HG03457 (cell line): ENCODE measurements around the gene OR5M8.

ENCODE experiments used
- ATAC-seq: cut with Tn5 transposase; IDR thresholded peaks from one replicate; pipeline ENCODE4 v1.9.1; 2021; ENCODE audit warnings: moderate number of reproducible peaks; ENCODE audit not compliant: unreplicated experiment

The OR5M8 gene

DNA sequence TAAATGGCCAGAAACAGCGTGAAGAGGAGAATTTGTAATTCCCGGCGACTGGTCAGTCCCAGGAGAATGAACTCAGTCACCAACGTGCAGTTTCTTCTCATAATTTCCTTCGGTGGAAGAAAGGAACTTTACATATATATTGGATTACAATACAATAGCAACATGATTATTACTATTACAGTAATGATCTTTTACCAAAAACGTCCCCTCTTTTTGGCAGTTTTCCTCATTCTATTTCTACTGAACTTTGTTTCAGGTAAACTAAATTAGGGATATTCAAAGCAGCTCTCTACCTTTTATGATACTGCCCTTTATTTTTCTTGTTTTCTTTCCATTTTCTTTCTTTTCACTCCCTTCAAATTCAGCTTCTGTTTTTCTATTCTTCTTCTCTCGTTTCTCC lies at the start of gene OR5M8:
OR5M8 (minus strand) TSS at position 101 of the 400 bp plus-strand sequence; CDS start at position 101, 0 bp downstream.
- no peak for ATAC-seq

GRCh38 chr11:56533054-56533740 lies 42.0 kb upstream of the OR5M8 start:
- ATAC-seq: no peak

GRCh38 chr11:56531856-56532255 lies 40.7 kb upstream of the OR5M8 start:
- ATAC-seq: no peak

DNA sequence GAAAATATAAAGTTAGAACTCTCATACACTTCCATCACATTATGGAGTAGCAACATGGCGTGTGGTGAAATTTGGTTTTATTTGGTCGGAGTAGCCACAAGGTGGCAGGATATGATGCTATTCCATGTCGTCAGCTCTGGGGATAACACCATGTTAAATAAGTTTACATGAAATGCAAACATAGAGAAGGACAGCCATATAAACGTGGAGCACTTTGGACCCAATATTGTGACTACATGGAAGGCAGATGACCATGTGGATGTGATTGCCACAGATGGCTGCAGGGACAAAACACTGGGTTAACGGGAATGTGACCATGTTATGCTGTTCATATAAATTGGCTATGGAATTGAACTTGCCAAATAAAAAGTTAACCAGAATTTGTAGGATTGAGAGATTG lies 30.8 kb upstream of the OR5M8 start:
- no peak for ATAC-seq

DNA sequence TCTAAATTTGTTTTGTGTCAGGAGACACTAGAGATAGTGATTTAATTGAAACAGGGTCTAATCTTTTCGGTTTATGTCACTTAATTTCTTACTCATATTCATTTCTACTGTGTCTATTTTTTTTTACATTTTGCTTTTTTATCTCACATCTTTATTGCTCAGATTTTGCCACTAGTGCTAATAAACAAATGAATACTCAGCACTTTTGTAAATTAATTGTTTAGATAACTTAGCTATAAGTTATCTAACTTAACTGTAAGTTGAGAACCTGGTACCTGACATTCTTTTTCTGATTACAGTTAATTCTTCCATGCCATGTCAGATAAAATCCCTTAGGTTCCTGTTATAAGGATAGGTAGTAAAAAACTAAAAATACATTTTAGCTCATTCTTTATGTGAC lies 22.1 kb upstream of the OR5M8 start:
- no peak for ATAC-seq

GRCh38 chr11:56509439-56509838 lies 18.3 kb upstream of the OR5M8 start:
- ATAC-seq: no peak

DNA sequence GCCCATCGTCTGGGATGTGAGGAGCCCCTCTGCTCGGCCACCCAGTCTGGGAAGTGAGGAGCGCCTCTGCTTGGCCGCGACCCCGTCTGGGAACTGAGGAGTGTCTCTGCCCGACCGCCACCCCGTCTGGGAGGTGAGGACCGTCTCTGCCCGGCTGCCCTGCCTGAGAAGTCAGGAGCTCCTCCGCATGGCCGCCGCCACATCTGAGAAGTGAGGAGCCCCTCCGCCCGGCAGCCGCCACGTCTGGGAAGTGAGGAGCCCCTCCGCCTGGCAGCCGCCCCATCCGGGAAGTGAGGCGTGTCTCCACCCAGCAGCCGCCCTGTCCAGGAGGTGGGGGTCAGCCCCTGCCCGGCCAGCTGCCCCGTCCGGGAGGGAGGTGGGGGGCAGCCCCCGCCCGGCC lies 5.8 kb upstream of the OR5M8 start:
- no peak for ATAC-seq

- no peak for ATAC-seq
Observed at GRCh38 chr11:56495117-56495516, 3.9 kb upstream of the OR5M8 start.

DNA sequence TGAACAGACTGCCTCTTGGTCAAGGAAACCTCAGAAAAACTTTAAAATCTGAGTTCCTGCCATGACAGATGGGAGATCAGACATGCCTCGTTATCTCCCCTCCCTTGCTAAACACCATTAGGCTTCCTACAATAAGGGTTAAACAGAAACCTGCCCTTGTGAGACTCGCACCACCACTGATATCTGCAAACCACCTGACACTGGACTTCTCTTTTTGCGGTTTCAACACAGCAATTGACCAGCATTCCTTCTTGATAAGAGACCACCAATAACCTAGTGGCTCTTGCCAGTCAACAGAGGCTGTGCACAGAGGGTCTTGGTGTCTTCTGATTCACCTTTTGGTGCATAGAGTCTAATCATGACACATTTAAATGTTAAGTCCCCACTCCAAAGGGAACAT lies 4.4 kb downstream of the OR5M8 start:
- ATAC-seq: no peak

DNA sequence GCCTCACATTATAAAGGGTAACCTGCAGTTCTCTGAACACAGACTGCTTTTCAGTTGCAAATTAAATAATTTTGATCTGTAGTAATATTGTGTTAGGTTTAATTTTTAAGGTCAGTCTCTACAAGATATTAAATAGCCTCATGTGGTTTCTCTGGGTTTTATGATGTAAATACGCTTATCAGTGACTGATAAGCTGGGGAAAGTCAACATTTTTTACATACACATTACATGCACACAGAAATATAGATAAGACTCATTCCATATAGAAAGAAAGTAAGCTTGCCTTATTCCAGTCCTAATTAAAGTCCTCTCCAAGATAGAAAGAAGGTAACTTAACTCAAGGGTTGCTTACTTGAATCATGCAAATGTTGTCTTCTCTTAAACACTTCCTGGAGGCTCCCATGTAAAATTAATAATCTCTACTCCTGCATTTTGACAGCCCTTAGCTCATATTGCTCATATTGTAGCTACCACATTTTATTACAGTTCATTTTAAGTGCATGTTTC lies 16.4 kb downstream of the OR5M8 start:
- ATAC-seq: no peak

- no peak for ATAC-seq
Observed at GRCh38 chr11:56473252-56473651, 17.9 kb downstream of the OR5M8 start, which contains the start of gene OR5M3. Gene OR5M3, minus strand, starts transcription at chr11:56473352. Its CDS starts 2,855 bp downstream, at chr11:56470497.

DNA sequence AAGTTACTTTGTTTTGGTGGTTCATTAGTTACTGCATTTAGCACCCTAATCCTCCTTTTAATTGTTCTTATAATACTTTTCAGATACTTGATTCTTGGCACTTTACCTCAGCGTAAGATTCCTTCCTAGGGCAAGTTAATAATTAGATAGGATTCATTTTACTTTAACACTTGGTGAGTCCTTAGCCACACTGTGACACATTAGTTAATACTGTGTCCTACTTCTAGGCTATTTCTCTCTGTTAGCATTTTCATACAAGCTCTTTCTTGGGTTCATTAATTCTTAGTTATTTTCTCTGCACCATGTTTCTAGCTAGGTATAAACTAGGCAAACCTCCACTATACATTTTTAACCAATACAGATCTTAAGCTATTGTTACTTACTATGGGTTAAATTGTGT lies 34.1 kb downstream of the OR5M8 start:
- ATAC-seq: no peak

GRCh38 chr11:56453521-56453920 lies 37.6 kb downstream of the OR5M8 start:
- no peak for ATAC-seq
